Measurements from ENCODE around the gene NLGN1.

GRCh38 chr3:173690542-173691180 is 293.1 kb downstream of the NLGN1 start:
- no peak for TF ChIP-seq POLR2A (IDR thresholded peaks at IDR 0.05; ENCODE audit: low read depth, low read length)
- TF ChIP-seq POLR2AphosphoS5 (IDR thresholded peaks at IDR 0.05; ENCODE audit: low read depth, low read length) = no peak

Measured in GM12892 (cell line).